ENCODE data around the gene BRPF3. TPM values are rescaled to one million over a fixed set of nuclear protein-coding genes. Genes with fewer than 3 reads are reported as not detected.

BRPF3 gene
- total RNA-seq, 1 experiment from 2014 or later, result 30.4 TPM

DNA sequence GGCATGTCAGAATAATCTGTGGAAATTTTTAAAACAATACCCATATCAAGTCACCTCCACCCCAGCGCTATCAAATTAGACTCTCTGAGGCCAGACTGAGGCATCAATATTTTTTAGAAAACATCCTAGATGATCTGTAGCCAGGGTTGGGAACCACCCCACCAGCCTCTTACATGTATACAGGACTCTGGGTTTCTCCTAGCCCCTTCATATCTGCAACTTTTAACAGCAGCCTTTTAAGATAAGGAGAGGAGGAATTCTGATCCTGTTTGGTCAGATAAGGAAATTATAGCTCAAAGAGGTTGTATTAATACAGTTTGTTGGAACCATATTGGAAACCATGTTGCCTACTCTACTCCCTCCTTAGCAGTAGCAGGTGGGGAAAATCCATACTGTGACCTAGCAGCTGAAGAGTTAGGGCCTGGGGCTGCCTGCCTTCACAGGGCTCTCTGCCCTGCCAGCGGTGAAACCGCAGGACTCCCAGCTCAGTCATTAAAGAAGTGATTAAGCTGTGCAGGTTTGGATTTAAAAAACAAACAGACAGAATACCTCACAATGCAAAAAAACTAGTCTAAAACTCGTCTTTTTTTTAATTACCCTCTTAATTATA lies 30.0 kb downstream of the BRPF3 start (continued):
- TF ChIP-seq, protein P1, sequence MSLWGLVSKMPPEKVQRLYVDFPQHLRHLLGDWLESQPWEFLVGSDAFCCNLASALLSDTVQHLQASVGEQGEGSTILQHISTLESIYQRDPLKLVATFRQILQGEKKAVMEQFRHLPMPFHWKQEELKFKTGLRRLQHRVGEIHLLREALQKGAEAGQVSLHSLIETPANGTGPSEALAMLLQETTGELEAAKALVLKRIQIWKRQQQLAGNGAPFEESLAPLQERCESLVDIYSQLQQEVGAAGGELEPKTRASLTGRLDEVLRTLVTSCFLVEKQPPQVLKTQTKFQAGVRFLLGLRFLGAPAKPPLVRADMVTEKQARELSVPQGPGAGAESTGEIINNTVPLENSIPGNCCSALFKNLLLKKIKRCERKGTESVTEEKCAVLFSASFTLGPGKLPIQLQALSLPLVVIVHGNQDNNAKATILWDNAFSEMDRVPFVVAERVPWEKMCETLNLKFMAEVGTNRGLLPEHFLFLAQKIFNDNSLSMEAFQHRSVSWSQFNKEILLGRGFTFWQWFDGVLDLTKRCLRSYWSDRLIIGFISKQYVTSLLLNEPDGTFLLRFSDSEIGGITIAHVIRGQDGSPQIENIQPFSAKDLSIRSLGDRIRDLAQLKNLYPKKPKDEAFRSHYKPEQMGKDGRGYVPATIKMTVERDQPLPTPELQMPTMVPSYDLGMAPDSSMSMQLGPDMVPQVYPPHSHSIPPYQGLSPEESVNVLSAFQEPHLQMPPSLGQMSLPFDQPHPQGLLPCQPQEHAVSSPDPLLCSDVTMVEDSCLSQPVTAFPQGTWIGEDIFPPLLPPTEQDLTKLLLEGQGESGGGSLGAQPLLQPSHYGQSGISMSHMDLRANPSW (CRISPR knock-in tag; conservative IDR thresholded peaks at IDR 0.05; ENCODE audit: low read depth), result no peak

DNA sequence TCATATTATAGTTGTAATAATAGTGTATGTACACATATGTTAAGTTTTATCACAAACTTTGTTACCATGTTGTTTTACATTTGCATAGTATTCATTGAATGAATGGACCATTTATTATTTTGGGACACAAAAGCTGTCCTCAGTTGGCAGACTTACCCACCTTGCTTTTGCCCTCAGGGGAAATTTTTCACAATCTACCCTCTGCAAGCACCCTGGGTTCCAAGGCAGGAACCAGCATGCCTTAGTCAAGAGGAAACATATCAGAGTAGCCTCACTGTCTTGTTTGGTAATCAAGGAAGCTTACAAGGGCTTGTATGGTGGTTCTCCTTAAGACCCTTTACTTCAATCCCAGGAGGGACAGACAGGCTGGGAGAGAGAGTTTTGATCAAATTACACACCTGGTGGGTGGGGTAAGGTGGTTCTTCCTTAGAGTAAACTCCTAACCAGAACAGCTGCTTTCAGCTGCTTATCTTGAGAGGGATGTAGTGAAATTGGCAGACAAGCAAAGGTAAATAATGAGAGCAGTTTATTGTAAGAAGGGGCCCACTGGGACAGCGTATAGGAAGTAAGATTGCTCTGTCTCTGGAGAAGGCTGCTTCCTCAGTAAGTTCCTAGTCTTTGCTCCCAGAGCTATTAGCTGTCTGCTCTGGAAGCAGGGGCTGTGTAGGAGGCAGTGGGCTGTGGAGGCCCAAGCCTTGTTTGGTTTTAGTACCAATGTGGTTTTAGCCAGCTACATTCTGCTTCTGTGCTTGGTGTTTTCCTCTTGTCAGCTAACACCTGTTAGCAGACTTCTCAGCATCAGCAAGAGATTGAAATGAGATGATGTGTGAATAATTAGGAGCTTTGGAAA lies 31.1 kb downstream of the BRPF3 start:
- no peaks in the 10 kb centered on the region for H3K9me3 Mint-ChIP-seq
- no peaks in the 10 kb centered on the region for H3K4me1 Mint-ChIP-seq
- POLR2A ChIA-PET, result no interaction called here
- no peaks in the 10 kb centered on the region for H3K27me3 Mint-ChIP-seq (ENCODE audit: low read depth)
- DNase-seq (ENCODE audit: low spot score), result no peak
- no peak for ATAC-seq
- CTCF ChIA-PET, result interaction anchor here (1.2 kb wide), 1 partner anchor 74 kb away, joined by 4 read pairs; no protein-coding TSS in a partner anchor
- no peak overlapping the region for H3K4me3 Mint-ChIP-seq
- no peak overlapping the region for H3K27ac Mint-ChIP-seq
- TF ChIP-seq SMAD4 (CRISPR knock-in tag; IDR thresholded peaks at IDR 0.05), result no peak
- no peak for TF ChIP-seq MXD4 (CRISPR knock-in tag; IDR thresholded peaks at IDR 0.05; ENCODE audit: borderline replicate concordance)
- no peak for TF ChIP-seq CDX4 (CRISPR knock-in tag; IDR thresholded peaks at IDR 0.05; ENCODE audit: borderline replicate concordance)
- no peak for TF ChIP-seq ZNF263 (CRISPR knock-in tag; IDR thresholded peaks at IDR 0.05; ENCODE audit: low read depth)
- TF ChIP-seq NFATC4 (CRISPR knock-in tag; IDR thresholded peaks at IDR 0.05), result no peak
- TF ChIP-seq, protein P2, sequence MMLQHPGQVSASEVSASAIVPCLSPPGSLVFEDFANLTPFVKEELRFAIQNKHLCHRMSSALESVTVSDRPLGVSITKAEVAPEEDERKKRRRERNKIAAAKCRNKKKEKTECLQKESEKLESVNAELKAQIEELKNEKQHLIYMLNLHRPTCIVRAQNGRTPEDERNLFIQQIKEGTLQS (CRISPR knock-in tag; conservative IDR thresholded peaks at IDR 0.05), result no peak
- no peak for TF ChIP-seq JAZF1 (CRISPR knock-in tag; IDR thresholded peaks at IDR 0.05)
- TF ChIP-seq ZNF232 (CRISPR knock-in tag; IDR thresholded peaks at IDR 0.05), result no peak
- TF ChIP-seq, protein P3, sequence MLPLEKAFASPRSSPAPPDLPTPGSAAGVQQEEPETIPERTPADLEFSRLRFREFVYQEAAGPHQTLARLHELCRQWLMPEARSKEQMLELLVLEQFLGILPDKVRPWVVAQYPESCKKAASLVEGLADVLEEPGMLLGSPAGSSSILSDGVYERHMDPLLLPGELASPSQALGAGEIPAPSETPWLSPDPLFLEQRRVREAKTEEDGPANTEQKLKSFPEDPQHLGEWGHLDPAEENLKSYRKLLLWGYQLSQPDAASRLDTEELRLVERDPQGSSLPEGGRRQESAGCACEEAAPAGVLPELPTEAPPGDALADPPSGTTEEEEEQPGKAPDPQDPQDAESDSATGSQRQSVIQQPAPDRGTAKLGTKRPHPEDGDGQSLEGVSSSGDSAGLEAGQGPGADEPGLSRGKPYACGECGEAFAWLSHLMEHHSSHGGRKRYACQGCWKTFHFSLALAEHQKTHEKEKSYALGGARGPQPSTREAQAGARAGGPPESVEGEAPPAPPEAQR (CRISPR knock-in tag; IDR thresholded peaks at IDR 0.05), result no peak
- TF ChIP-seq SOX15 (CRISPR knock-in tag; IDR thresholded peaks at IDR 0.05), result no peak
- TF ChIP-seq ZNF416 (CRISPR knock-in tag; IDR thresholded peaks at IDR 0.05), result no peak
- TF ChIP-seq HMGA2 (CRISPR knock-in tag; IDR thresholded peaks at IDR 0.05), result no peak
- no peak for TF ChIP-seq ESRRA (CRISPR knock-in tag; IDR thresholded peaks at IDR 0.05; ENCODE audit: borderline replicate concordance)
- TF ChIP-seq, protein P4, sequence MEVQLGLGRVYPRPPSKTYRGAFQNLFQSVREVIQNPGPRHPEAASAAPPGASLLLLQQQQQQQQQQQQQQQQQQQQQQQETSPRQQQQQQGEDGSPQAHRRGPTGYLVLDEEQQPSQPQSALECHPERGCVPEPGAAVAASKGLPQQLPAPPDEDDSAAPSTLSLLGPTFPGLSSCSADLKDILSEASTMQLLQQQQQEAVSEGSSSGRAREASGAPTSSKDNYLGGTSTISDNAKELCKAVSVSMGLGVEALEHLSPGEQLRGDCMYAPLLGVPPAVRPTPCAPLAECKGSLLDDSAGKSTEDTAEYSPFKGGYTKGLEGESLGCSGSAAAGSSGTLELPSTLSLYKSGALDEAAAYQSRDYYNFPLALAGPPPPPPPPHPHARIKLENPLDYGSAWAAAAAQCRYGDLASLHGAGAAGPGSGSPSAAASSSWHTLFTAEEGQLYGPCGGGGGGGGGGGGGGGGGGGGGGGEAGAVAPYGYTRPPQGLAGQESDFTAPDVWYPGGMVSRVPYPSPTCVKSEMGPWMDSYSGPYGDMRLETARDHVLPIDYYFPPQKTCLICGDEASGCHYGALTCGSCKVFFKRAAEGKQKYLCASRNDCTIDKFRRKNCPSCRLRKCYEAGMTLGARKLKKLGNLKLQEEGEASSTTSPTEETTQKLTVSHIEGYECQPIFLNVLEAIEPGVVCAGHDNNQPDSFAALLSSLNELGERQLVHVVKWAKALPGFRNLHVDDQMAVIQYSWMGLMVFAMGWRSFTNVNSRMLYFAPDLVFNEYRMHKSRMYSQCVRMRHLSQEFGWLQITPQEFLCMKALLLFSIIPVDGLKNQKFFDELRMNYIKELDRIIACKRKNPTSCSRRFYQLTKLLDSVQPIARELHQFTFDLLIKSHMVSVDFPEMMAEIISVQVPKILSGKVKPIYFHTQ (CRISPR knock-in tag; IDR thresholded peaks at IDR 0.05), result no peak
- no peak for TF ChIP-seq ZBTB21 (CRISPR knock-in tag; IDR thresholded peaks at IDR 0.05; ENCODE audit: borderline replicate concordance)
- TF ChIP-seq ZNF671 (CRISPR knock-in tag; IDR thresholded peaks at IDR 0.05), result no peak
- TF ChIP-seq NFE2L1 (CRISPR knock-in tag; IDR thresholded peaks at IDR 0.05), result no peak
- TF ChIP-seq PRRX2 (CRISPR knock-in tag; IDR thresholded peaks at IDR 0.05), result no peak
- no peak for TF ChIP-seq NFYB (CRISPR knock-in tag; conservative IDR thresholded peaks at IDR 0.05; ENCODE audit: low read depth)
- TF ChIP-seq ZNF138 (CRISPR knock-in tag; conservative IDR thresholded peaks at IDR 0.05), result no peak
- peaks cover 49% of the 10 kb centered on the region for H3K36me3 Mint-ChIP-seq

All from WTC11 (cell line).